DMS 273 (cell line): ENCODE results near the gene TRAF2.

Experiments used
- DNase-seq: peaks from one replicate; lab custom pipeline; 2025; ENCODE audit not compliant: unreplicated experiment; lab: John Stamatoyannopoulos, UW

The TRAF2 gene

DNA sequence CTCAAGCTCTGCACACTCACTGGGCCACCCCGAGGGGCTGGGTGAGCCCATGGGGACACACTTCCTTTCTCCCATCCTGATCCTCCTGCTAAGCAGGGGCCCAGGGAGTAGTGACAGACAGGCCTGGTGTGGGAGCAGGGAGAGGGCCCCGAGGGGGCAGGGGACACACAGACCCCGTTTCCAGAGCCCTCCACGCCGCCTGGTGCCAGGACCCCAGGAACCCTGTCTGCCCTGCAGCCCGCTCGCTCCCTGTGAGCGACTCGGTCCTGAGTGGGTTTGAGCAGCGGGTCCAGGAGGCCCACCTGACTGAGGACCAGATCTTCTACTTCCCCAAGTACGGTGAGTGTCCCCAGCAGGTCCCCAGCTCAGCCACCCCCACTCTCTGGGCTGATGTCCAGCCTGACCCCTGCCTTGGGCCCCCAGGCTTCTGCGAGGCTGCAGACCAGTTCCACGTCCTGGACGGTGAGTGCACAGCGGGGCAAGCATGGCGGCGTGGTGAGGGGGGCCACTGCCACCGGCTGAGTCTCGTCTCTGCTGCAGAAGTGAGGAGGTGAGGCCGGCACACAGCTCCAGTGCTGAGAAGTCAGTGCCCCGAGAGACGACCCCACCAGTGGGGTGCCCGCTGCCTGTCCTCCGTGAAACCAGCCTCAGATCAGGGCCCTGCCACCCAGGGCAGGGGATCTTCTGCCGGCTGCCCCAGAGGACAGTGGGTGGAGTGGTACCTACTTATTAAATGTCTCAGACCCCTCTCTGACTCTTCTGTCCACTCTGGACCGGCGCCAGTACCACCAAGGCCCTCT, 60.1 kb downstream of the TRAF2 start:
- no peak for DNase-seq

DNA sequence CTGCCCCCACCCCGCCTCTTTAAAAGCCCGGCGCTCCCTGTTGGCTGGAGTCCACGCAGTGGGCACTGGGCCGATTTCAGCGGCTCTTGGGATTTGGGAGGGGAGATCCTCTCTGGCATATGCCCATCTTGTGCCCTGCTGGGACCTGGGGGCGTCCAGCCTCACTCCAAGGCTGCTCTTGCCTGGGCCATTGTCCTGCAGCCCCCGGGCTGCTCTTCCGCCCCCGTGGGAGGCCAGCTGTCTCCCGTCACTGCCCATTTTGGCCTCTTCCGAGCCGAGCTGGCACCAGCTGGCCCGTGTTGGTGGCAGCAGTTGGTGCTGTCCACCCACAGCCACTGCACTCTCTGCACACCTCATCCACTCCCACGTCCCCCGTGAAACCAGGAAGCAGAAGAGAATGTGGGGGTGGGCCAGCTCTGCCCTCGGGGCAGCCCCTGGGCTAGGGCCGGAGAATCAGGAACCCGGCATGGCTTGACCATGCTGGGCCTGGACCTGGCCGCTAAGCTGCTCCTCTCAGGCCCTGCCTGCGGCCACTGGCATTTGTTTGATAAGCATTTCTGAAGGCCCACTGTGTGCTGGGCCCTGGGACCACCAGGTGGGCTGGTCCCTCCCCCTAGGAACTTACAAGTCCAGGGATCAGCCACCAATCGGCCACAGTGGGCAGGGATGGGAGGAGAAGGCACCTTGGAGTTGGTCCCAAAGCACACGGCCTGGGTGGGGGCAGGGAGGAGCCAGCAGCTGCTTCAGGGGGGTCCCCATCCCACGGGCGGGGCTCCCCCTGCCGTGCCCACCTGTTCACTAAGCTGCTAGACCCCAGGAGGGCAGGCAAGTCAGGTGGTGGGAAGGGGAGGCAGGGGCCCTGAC, 60.9 kb downstream of the TRAF2 start:
- DNase-seq = no peak

- DNase-seq = peak; percentile 62
These were observed 61.7 kb downstream of the TRAF2 start for GRCh38 chr9:136947955-136948510.

- peak; percentile 66 for DNase-seq
These were observed 63.0 kb downstream of the TRAF2 start for GRCh38 chr9:136949239-136949816.

DNA sequence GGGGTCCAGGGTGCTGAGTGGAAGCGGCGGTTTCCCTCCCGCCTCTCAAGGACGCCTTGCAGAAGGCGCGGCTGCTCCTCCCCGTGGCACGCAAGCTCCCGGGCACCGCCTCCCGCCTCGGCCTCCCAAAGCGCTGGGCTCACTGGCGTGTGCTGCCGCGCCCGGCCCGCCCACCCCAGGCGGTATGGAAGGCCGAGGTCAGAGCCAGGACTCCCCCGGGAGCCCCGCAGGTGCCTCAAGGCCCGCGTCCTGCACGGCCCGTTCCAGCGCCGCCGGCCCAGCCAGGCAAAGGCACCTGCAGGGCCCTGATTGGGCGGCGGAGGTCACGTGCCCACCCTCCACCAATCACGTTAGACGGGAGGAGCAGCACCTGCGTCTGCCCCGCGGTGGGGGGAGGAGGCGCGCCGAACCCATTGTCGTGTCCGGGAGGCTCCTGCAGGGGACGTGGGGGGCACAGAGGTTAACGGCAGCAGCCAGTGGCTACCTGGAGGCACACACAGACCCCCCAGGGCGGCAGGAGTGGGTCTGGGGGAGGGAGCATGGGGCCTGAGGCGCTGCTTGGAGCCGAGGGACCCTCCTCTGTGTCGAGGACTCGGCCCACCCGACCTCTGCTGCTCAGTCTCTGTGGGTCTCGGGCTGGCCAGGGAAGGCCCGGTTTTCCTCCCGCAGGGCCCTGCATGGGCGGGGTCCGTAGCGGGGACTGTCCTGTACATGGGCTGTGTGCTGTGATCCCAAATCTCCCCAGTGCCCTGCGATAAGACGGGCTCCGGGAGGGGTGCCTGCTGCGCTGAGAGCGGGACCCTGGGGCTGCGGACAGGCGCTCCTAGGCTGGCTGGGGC, 63.7 kb downstream of the TRAF2 start:
- peak; percentile 91 for DNase-seq

DNA sequence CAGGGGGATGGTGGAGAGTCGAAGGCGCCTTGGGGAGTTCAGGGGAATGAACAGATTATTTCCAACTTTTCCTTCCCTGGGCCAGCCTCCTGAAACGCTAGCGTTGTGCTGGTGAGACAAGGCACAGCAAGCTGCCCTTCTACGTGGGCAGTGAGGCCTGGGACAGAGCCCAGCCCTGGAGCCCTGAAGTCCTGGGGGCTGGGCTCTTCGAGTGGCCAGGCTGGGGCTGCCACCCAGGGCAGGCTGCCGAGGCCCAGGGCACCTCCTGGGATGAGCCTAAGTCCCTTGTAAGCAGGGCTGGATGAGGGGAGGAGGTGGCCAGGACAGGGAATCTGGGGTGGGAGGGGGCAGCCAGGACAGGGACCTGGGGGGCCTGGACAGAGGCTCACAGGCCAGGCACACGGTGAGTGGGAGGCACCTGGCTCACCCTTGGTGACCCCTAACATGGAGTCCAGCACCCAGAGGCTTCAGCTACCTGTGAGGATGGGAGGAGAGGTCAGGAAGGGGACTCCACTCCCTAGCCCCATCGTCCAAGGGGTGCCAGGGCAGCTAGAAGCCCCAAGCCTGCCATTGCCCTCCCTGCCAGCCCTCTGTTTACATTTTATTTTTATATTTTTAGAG, 64.5 kb downstream of the TRAF2 start:
- DNase-seq = no peak

- DNase-seq = no peak
These were observed 65.4 kb downstream of the TRAF2 start, which contains the start of gene LCN12 for GRCh38 chr9:136951541-136952320. TSS of gene LCN12 (plus strand) at chr9:136952273. CDS start at chr9:136952328, 55 bp downstream.

- DNase-seq = no peak
These were observed 66.1 kb downstream of the TRAF2 start for GRCh38 chr9:136952321-136952850.

DNA sequence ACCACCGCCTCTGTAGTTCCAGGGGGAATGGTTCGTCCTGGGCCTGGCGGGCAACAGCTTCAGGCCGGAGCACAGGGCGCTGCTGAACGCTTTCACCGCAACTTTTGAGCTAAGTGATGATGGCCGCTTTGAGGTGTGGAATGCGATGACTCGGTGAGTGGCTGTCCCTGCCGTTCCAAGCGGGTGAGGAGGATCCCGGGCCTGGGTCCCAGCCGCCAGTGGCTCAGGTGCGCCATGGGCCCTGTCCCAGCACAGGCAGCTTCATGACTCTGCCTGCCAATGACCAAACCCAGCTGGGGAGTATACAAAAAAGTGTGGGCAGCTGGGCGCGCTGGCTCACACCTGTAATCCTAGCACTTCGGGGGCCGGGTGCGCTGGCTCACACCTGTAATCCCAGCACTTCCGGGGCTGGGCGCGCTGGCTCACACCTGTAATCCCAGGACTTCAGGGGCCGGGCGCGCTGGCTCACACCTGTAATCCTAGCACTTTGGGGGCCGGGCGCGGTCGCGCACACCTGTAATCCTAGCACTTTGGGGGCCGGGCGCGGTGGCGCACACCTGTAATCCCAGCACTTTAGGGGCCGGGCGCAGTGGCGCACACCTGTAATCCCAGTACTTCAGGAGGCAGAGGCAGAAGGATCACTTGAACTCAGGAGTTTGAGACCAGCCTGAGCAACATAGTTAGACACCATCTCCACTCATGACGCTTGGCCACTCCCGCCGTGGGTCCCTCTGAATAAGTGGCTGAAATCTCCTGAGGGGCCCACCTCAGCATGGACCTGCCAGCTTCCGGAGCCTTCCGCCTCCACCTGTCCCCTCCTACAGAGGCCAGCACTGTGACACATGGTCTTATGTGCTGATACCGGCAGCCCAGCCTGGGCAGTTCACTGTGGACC, 66.8 kb downstream of the TRAF2 start:
- no peak for DNase-seq

GRCh38 chr9:136953771-136954269, 67.5 kb downstream of the TRAF2 start:
- no peak for DNase-seq

GRCh38 chr9:136954270-136955083, 68.2 kb downstream of the TRAF2 start:
- DNase-seq = no peak

DNA sequence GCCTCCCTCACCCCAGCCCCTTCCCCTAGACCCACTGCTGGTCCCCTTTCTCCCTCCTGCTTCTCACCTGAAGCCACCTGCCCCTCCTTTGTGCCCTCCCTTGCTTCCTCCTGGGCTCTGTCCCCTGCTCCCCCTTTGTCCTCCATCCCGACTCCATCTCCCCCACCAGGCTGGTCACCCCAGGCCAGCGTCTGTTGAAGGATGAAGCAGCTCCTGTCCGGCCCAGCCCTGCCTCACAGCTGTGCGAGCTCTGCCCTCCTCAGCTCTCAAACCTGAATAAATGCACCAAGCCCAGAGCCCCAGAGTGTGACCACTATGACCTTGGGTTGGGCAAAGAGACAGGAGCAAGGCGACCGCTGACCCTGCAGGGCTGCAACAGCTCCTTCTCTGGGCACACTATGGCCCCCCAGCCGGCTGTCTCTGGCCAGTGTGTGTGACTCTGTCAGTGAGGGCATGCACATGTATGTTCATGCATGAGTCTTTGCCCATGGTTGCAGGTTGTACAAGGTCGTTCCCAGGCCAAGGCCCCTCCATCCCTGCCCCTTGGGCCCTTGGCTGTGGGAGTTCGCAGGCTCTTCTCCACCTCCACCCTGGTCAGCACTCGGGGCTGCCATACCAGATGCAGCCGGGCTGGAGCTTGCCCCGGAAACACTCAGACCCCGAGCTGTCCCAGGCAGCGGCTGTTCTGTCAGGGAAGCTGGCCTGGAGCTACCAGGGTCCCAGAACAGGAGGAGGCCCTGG, 69.1 kb downstream of the TRAF2 start:
- no peak for DNase-seq

DNA sequence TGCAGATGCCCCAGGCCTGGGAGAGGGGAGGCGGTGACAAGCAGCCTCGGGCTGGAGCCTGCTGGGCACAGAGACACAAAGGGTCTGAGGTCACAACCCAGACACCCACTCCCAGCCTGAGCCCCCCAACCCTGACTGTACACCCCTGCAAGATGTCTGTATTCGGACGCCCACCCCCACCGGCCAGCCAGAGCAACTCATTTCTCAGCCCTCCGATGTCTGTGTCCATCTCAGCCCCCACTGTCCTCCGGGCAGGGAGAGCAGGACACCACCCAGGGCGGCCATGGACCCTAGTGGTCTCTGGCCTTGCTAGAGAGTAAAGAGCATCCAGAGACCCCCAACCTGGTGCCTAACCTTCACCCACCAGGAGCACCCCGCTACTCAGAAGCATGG, 69.6 kb downstream of the TRAF2 start:
- DNase-seq = no peak

DNA sequence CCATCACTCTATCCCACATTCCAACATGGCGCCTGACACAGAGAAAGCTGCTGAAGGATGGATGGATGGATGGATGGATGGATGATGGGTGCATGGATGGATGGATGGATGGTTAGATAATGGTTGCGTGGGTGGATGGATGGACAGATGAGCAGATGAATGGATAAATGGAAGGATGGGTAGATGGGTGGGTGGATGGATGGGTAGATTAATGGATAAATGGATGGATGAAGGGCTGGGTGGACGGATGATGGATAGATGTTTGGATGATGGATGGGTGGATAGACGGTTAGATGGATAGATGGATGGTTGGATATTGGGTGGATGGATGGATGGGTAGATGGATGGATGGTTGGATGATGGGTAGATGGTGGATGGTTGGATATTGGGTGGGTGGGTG, 70.3 kb downstream of the TRAF2 start:
- no peak for DNase-seq

- DNase-seq = no peak
These were observed 71.1 kb downstream of the TRAF2 start for GRCh38 chr9:136957461-136957860.

DNA sequence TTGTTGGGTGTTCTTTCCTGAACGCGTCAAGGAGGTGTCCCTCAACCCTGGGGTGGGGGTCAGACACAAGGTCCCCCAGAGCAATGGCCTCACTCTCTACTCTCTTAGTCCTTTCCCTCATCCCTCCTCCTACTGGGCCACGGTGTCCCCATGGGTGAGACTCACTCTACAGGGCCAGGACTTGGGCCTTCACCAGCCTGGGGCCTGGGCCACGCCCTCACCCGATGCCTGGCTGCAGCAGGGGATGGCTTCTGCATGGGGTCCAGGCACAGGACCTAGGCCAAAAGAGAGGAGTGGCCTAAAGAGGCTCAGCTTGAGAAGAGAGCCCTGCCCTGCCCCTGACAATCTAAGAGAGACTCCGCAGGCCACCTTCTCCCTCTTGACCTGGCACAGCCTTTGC, 71.6 kb downstream of the TRAF2 start:
- DNase-seq = no peak
